ENCODE measurements around the gene CBLB.

DNA sequence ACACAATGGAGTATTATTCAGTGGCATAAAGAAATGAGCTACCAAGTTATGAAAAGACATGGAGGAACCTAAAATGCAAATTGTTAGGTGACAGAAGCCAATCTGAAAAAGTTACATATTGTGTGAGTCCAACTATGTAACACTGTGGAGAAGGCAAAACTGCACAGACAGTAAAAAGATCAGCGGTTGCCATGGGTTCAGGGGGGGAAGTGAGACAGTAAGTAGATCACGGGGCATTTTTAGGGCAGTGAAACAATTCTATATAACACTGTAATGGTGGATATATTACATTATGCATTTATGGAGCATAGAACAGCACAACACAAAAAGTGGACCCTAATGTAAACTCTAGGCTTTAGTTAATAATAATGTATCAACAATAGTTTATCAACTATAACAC lies 17.6 kb downstream of the CBLB start:
- TF ChIP-seq, protein P1, sequence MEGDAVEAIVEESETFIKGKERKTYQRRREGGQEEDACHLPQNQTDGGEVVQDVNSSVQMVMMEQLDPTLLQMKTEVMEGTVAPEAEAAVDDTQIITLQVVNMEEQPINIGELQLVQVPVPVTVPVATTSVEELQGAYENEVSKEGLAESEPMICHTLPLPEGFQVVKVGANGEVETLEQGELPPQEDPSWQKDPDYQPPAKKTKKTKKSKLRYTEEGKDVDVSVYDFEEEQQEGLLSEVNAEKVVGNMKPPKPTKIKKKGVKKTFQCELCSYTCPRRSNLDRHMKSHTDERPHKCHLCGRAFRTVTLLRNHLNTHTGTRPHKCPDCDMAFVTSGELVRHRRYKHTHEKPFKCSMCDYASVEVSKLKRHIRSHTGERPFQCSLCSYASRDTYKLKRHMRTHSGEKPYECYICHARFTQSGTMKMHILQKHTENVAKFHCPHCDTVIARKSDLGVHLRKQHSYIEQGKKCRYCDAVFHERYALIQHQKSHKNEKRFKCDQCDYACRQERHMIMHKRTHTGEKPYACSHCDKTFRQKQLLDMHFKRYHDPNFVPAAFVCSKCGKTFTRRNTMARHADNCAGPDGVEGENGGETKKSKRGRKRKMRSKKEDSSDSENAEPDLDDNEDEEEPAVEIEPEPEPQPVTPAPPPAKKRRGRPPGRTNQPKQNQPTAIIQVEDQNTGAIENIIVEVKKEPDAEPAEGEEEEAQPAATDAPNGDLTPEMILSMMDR (conservative IDR thresholded peaks at IDR 0.05; ENCODE audit: low read length): no peak
- no peak for TF ChIP-seq EZH2phosphoT487 (IDR thresholded peaks at IDR 0.05; ENCODE audit: borderline replicate concordance, low read depth, low read length)

Measured in OCI-LY7 (cell line).